Measurements from ENCODE around the gene NUBPL. TPM values are rescaled to one million over a fixed set of nuclear protein-coding genes. Genes with fewer than 3 reads are reported as not detected.
"Not testable (repeated sequence)": the region's sequence is repeated elsewhere in the genome, so short reads cannot be mapped to it uniquely, and the experiment has no call there.

The NUBPL gene
- total RNA-seq, 1 experiment from 2014 or later, result 20.0 TPM

GRCh38 chr14:31568161-31568560 lies 7.0 kb downstream of the NUBPL start:
- DNase-seq (ENCODE audit: low read depth, low spot score), result no peak
- in situ Hi-C loops (cut with HindIII; ENCODE audit: low pct_unique_long_range_greater_than_20kb, low sequenced_read_pairs), result no loop called here

GRCh38 chr14:31568671-31569070 lies 7.5 kb downstream of the NUBPL start:
- DNase-seq (ENCODE audit: low read depth, low spot score), result no peak
- in situ Hi-C loops (cut with HindIII; ENCODE audit: low pct_unique_long_range_greater_than_20kb, low sequenced_read_pairs), result no loop called here

DNA sequence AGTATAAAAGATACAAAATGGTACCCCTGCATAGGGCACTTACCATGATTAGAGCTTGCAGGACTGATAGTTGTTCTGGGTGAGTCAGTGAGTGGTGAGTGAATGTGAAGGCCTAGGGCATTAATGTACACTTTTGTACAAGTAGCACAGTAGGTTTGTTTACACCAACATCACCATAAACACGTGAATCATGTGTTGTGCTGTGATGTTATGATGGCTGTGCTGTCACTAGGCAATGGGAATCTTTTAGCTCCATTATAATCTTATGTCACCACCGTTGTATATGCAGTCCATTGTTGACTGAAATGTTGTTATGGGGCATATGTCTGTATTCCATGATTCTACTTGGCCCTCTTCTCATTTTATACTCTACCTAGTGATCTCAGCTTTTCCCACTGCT lies 11.8 kb downstream of the NUBPL start:
- DNase-seq (ENCODE audit: low read depth, low spot score), result no peak
- in situ Hi-C loops (cut with HindIII; ENCODE audit: low pct_unique_long_range_greater_than_20kb, low sequenced_read_pairs), result no loop called here

DNA sequence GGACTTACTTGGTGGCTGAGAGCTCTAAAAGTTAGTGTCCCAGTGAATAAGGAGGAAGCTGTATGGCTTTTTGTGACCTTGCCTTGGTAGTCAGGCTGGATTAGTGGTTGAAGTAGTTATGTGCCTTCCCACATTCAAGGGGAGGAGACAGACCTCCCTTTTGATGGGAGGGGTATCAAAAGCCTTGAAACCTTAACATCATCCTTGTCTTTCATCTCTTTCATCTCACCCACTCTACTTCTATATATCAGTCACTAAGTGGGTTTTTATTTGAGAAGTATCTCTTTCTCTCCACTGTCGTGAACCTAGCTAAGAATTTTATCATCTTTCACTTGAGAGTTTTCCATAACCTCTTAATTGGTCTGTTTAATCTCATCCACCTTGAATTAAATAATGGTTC lies 15.7 kb downstream of the NUBPL start:
- in situ Hi-C loops (cut with HindIII; ENCODE audit: low pct_unique_long_range_greater_than_20kb, low sequenced_read_pairs), result no loop called here
- DNase-seq (ENCODE audit: low read depth, low spot score), result no peak

DNA sequence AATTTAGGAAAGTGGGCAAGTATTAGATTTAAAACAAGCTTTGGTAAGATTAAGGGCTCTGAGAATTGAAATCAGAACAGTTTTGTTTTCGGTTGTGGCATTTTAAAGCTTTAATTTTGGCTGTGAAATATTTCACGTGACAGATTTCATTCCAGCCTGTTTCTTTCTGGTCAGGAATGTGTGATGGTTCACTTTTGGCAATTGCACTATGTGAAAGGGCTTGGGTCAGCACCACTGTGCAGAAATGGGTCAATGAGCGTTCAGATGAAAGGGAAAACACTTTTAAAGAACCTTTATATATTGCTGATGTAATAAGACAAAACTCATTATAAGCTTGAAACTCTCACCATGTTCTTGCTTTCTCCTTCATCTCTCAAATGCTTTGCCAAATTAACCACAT lies 17.1 kb downstream of the NUBPL start:
- in situ Hi-C loops (cut with HindIII; ENCODE audit: low pct_unique_long_range_greater_than_20kb, low sequenced_read_pairs), result no loop called here
- no peak for DNase-seq (ENCODE audit: low read depth, low spot score)

DNA sequence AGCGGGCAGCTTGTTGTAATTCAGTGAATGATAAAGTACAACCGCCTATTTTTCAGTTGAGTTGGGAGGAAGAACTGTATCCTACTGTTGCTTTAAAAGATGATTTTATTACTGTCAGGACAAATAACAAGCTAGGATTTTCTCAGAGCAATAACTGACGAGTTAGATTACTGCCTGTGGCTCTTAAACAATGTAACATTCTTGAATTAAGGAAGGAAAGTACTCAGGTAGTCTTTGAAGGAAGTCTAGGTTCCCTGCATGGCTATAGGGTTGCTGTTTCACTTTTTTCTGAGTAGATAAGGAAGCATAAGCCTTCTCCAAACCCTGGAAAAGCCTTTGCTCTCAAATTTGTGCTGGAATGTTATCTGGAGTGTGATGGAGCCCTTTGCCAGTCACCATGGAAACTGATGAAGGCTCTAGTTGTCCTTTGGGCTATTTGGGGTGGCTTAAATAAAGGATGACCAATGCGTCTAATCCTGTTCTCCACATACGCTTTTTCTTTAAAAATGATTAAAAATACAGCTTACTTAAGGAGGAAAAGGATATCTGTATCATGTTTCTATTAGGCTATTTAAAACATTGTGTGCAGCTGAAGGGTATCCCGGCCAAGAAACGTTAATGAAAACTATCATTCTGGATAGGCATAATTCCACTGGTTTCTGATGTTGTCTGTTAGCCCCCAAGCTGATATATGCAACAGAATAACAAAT lies 17.7 kb downstream of the NUBPL start:
- in situ Hi-C loops (cut with HindIII; ENCODE audit: low pct_unique_long_range_greater_than_20kb, low sequenced_read_pairs), result no loop called here
- DNase-seq (ENCODE audit: low read depth, low spot score), result no peak

DNA sequence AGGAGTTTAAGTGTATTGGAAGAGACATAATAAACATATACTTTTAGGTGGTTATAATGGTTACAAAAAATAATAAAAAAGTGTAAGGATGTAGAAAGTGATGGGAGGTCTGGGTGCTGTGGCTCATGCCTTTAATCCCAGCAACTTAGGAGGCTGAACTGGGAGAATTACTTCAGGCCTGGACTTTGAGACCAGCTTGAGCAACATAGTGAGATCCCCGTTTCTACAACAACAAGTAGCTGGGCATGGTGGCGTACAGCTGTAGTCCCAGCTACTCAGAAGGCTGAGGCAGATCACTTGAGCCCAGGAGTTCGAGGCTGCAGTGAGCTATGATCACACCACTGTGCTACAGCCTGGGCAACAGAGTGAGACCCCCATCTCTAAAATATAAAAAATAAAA lies 19.0 kb downstream of the NUBPL start:
- in situ Hi-C loops (cut with HindIII; ENCODE audit: low pct_unique_long_range_greater_than_20kb, low sequenced_read_pairs), result no loop called here
- no peak for DNase-seq (ENCODE audit: low read depth, low spot score)

DNA sequence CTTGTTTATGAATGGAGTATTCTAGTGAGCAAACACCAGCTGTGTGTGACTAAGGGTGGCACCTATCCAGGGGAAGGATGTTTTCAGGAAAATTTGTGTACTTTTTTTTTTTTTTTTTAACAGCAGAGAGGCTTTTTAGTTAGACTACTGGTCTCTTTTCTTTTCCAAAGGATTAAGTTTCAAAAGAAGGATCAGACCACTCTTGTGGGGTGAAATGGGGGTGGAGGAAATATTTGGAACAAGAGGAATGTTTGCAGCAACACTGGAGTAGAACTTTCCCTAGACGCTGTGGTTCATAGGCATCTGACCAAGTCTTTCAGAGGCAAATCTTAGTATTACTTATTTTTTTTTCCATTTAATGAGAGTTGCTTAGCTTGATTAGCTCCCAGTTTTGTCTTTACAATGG lies 21.1 kb downstream of the NUBPL start:
- in situ Hi-C loops (cut with HindIII; ENCODE audit: low pct_unique_long_range_greater_than_20kb, low sequenced_read_pairs), result no loop called here
- no peak for DNase-seq (ENCODE audit: low read depth, low spot score)

- DNase-seq (ENCODE audit: low read depth, low spot score), result no peak
Measured at GRCh38 chr14:31582836-31583452, 21.7 kb downstream of the NUBPL start.

DNA sequence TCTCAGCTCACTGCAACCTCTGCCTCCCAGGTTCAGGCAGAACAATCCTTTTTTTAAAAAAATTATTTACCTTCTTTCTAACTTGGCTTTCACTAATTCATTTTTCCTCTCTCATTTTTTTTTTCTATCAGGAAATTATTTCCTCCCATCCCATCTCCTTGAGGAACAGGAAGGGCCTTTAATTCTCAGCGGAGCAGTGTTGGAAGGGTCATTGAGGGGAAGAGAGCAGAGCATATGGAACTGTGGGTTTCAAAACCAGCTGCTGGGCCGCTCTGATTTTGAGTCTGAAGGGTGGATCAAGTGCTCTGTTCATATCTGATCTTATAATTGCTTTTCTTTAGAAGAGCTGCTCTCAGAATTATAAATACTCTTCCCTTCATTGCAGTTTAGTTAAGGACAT lies 29.0 kb downstream of the NUBPL start:
- in situ Hi-C loops (cut with HindIII; ENCODE audit: low pct_unique_long_range_greater_than_20kb, low sequenced_read_pairs), result no loop called here
- DNase-seq (ENCODE audit: low read depth, low spot score), result no peak

More at GRCh38 chr14:31582836-31583452, 21.7 kb downstream of the NUBPL start:
- in situ Hi-C loops (cut with HindIII; ENCODE audit: low pct_unique_long_range_greater_than_20kb, low sequenced_read_pairs), result no loop called here

DNA sequence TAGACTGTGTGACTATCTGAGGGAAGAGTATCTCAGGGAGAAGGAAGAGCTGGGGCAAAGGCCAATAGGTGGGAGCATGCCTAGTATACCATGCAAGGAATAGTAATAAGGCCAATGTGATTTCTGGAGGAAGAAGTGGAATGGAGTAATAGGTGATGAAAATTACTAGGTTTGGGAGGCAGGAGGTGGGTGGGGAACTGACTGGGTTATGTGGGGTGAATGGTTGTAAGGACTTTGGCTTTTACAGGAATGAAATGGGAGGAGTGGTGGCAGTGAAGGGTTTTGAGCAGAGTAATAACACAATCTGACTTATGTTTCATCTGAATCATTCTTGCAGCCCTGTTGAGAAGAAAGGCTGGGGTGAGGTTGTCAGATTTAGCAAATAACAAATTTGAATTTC lies 30.9 kb downstream of the NUBPL start:
- in situ Hi-C loops (cut with HindIII; ENCODE audit: low pct_unique_long_range_greater_than_20kb, low sequenced_read_pairs), result no loop called here
- DNase-seq (ENCODE audit: low read depth, low spot score), result no peak

DNA sequence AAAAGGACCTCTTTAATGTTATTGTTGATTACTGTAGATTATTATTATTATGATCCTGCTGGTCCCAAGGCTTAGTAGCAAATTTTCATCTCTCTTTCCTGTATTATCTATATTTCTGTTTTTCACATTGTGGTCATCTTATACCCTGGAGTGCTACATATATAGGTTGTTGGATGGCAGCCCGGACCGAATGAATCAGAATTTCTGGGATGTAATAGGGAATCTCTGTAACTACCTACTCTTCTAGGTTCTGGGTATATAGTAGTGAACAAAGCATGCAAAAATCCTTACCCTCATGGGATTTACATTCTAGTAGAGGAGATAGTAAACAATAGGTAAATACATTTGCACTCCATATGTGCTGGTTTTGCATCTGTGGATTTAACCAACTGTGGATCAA lies 31.4 kb downstream of the NUBPL start:
- in situ Hi-C loops (cut with HindIII; ENCODE audit: low pct_unique_long_range_greater_than_20kb, low sequenced_read_pairs), result no loop called here

DNA sequence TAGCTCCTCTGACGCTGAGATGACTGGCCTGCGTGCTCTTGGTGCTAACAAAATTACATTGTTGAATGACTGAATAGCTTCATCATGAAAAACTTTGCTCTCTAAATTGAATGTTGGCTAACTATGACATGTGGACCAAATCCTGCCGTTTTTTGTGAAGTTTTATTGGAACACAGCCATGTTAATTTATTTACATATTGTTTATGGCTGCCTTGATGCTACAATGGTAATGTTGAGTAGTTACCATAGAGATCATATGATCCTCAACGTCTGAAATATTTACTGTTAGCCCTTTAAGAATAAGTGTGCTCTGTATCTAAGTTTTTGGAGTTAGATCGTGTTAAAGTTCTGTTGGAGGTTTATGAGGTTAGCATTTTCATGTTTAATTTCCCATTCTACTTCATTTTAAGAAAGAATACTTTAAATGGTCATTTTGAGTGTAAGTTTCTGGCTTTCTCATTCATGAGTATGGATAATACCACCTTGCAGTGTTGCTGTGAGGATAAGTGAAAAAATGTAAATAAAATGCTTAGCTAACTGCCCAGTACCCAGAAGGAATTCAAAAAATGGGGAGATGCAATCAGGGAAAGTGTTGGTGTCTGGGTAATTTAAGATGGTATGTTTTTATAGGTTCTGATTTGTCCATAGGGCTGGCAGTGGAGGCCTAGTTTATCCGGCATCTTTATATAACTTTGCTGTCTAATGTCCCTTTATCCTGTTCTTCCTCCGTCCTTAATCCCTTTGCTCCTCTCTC lies 35.3 kb downstream of the NUBPL start:
- no peak for DNase-seq (ENCODE audit: low read depth, low spot score)
- in situ Hi-C loops (cut with HindIII; ENCODE audit: low pct_unique_long_range_greater_than_20kb, low sequenced_read_pairs), result no loop called here

More for the DNA sequence above, 31.4 kb downstream of the NUBPL start:
- no peak for DNase-seq (ENCODE audit: low read depth, low spot score)

- no peak for DNase-seq (ENCODE audit: low read depth, low spot score)
- in situ Hi-C loops (cut with HindIII; ENCODE audit: low pct_unique_long_range_greater_than_20kb, low sequenced_read_pairs), result no loop called here
Measured at GRCh38 chr14:31605702-31606101, 44.5 kb downstream of the NUBPL start.

- no peak for DNase-seq (ENCODE audit: low read depth, low spot score)
- in situ Hi-C loops (cut with HindIII; ENCODE audit: low pct_unique_long_range_greater_than_20kb, low sequenced_read_pairs), result no loop called here
Measured at GRCh38 chr14:31611778-31612433, 50.7 kb downstream of the NUBPL start.

- no peak for DNase-seq (ENCODE audit: low read depth, low spot score)
Measured at GRCh38 chr14:31613188-31613587, 52.0 kb downstream of the NUBPL start.

DNA sequence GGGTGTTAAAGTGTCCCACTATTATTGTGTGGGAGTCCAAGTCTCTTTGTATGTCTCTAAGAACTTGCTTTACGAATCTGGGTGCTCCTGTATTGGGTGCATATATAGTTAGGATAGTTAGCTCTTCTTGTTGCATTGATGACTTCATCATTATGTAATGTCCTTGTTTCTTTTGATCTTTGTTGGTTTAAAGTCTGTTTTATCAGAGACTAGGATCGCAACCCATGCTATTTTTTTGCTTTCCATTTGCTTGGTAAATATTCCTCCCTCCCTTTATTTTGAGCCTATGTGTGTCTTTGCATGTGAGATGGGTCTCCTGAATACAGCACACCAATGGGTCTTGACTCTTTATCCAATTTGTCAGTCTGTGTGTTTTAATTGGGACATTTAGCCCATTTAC lies 57.7 kb downstream of the NUBPL start:
- in situ Hi-C loops (cut with HindIII; ENCODE audit: low pct_unique_long_range_greater_than_20kb, low sequenced_read_pairs); DNase-seq (ENCODE audit: low read depth, low spot score): not testable (repeated sequence)

More at GRCh38 chr14:31613188-31613587, 52.0 kb downstream of the NUBPL start:
- in situ Hi-C loops (cut with HindIII; ENCODE audit: low pct_unique_long_range_greater_than_20kb, low sequenced_read_pairs), result no loop called here

GRCh38 chr14:31619440-31619839 lies 58.2 kb downstream of the NUBPL start:
- DNase-seq (ENCODE audit: low read depth, low spot score), result no peak
- in situ Hi-C loops (cut with HindIII; ENCODE audit: low pct_unique_long_range_greater_than_20kb, low sequenced_read_pairs), result no loop called here
